Measurements from ENCODE around the gene POLR1A. TPM values are rescaled to one million over a fixed set of nuclear protein-coding genes. Genes with fewer than 3 reads are reported as not detected.
A peak's percentile ranks its signal among the peaks of the same experiment; 100 is the strongest.

The POLR1A gene
- polyA plus RNA-seq, 3 donors, result 0.45 to 2.1 (median 1.6) TPM

- Histone ChIP-seq H3K27me3 (ENCODE audit: control insufficient read depth in 2 of 2, insufficient read depth in 2 of 2, low read length in 2 of 2) (no peaks in the 10 kb centered on the region), H3K9ac (ENCODE audit: insufficient read depth, low read length, poor library complexity, severe bottlenecking) (no peak overlapping the region), H2AFZ (ENCODE audit: insufficient read depth, low read depth, low read length, poor library complexity, severe bottlenecking) (no peak overlapping the region), H3K27ac (ENCODE audit: low read depth in 1 of 2, low read length in 2 of 2) (peak overlapping the region in 1 of 2 donors; percentile 30), H3K36me3 (replicated peaks in 1 of 2; ENCODE audit: control insufficient read depth in 1 of 2, insufficient read depth in 2 of 2, low read length in 2 of 2) (peaks cover 62 to 76% of the 10 kb centered on the region in 2 donors), H3K4me1 (ENCODE audit: control insufficient read depth in 1 of 2, insufficient read depth in 2 of 2, low read length in 2 of 2) (peaks cover 9 to 21% of the 10 kb centered on the region in 2 donors), H3K79me2 (ENCODE audit: insufficient read depth, low read length) (no peaks in the 10 kb centered on the region), H3K4me2 (replicated peaks; ENCODE audit: extremely low read depth, low read length, poor library complexity, severe bottlenecking) (no peak overlapping the region), H4K20me1 (ENCODE audit: insufficient read depth, low read length) (no peaks in the 10 kb centered on the region), H3K9me3 (replicated peaks in 1 of 2; ENCODE audit: control insufficient read depth in 1 of 2, insufficient read depth in 1 of 2, low read length in 2 of 2) (no peaks in the 10 kb centered on the region), H3K4me3 (replicated peaks in 1 of 3; ENCODE audit: low read depth in 2 of 3, low read length in 3 of 3) (no peak overlapping the region)
- no peaks in the 10 kb centered on the region for H3K9me3 Mint-ChIP-seq
- DNase-seq, result no peak
- H3K36me3 Mint-ChIP-seq, result peaks cover 64 to 72% of the 10 kb centered on the region in 2 donors
- H3K27me3 Mint-ChIP-seq (ENCODE audit: low read depth in 3 of 3), result peaks cover 0 to 2% (median 0%) of the 10 kb centered on the region in 3 donors
- TF ChIP-seq CTCF (IDR thresholded peaks at IDR 0.05), result no peak
- 95% methylated on average over 3 of the region's 3 CpGs for WGBS (ENCODE audit: insufficient coverage)
- intact Hi-C loops (cut with micrococcal nuclease), result no loop called here
- H3K4me3 Mint-ChIP-seq, result no peak overlapping the region
- peaks cover 25% of the 10 kb centered on the region for H3K4me1 Mint-ChIP-seq
- peak overlapping the region in 1 of 7 donors; percentile 30 for H3K27ac Mint-ChIP-seq
Measured at GRCh38 chr2:86048383-86048701, 57.3 kb downstream of the POLR1A start.

- Histone ChIP-seq H3K79me2 (ENCODE audit: insufficient read depth, low read length) (no peaks in the 10 kb centered on the region), H3K4me3 (replicated peaks in 1 of 3; ENCODE audit: low read depth in 2 of 3, low read length in 3 of 3) (no peak overlapping the region), H3K9ac (ENCODE audit: insufficient read depth, low read length, poor library complexity, severe bottlenecking) (no peak overlapping the region), H3K27me3 (ENCODE audit: control insufficient read depth in 2 of 2, insufficient read depth in 2 of 2, low read length in 2 of 2) (no peaks in the 10 kb centered on the region), H3K4me2 (replicated peaks; ENCODE audit: extremely low read depth, low read length, poor library complexity, severe bottlenecking) (no peak overlapping the region), H3K9me3 (replicated peaks in 1 of 2; ENCODE audit: control insufficient read depth in 1 of 2, insufficient read depth in 1 of 2, low read length in 2 of 2) (no peaks in the 10 kb centered on the region), H3K27ac (ENCODE audit: low read depth in 1 of 2, low read length in 2 of 2) (peak overlapping the region in 1 of 2 donors; percentile 30), H3K36me3 (replicated peaks in 1 of 2; ENCODE audit: control insufficient read depth in 1 of 2, insufficient read depth in 2 of 2, low read length in 2 of 2) (peaks cover 64 to 76% of the 10 kb centered on the region in 2 donors), H4K20me1 (ENCODE audit: insufficient read depth, low read length) (no peaks in the 10 kb centered on the region), H3K4me1 (ENCODE audit: control insufficient read depth in 1 of 2, insufficient read depth in 2 of 2, low read length in 2 of 2) (peaks cover 9 to 21% of the 10 kb centered on the region in 2 donors), H2AFZ (ENCODE audit: insufficient read depth, low read depth, low read length, poor library complexity, severe bottlenecking) (no peak overlapping the region)
- H3K36me3 Mint-ChIP-seq, result peaks cover 64 to 72% of the 10 kb centered on the region in 2 donors
- intact Hi-C loops (cut with micrococcal nuclease), result no loop called here
- no peak for DNase-seq
- H3K27me3 Mint-ChIP-seq (ENCODE audit: low read depth in 3 of 3), result peaks cover 0 to 2% (median 0%) of the 10 kb centered on the region in 3 donors
- WGBS (ENCODE audit: insufficient coverage), result 100% methylated on average over 5 of the region's 8 CpGs
- H3K4me3 Mint-ChIP-seq, result no peak overlapping the region
- H3K4me1 Mint-ChIP-seq, result peaks cover 25% of the 10 kb centered on the region
- H3K9me3 Mint-ChIP-seq, result no peaks in the 10 kb centered on the region
- peak overlapping the region in 2 of 7 donors; percentile 31 to 42 for H3K27ac Mint-ChIP-seq
- no peak for TF ChIP-seq CTCF (IDR thresholded peaks at IDR 0.05)
Measured at GRCh38 chr2:86047575-86048382, 57.9 kb downstream of the POLR1A start.
